GM19193 (cell line): ENCODE data around the gene MED12L.

Experiments
- POLR2A ChIP-seq: IDR thresholded peaks from 4 replicates; pipeline ENCODE4 v1.6.1; 2011; ENCODE audit not compliant: insufficient read depth, insufficient read length; ENCODE audit errors: extremely low read depth

The MED12L gene

GRCh38 chr3:151318313-151318712 lies 232.8 kb downstream of the MED12L start:
- TF ChIP-seq POLR2A, result no peak

GRCh38 chr3:151318991-151319390 lies 233.5 kb downstream of the MED12L start:
- no peak for TF ChIP-seq POLR2A

- TF ChIP-seq POLR2A, result no peak
These were observed 234.2 kb downstream of the MED12L start for GRCh38 chr3:151319628-151320027.

- no peak for TF ChIP-seq POLR2A
These were observed 234.7 kb downstream of the MED12L start for GRCh38 chr3:151320131-151320530.

- no peak for TF ChIP-seq POLR2A
These were observed 236.1 kb downstream of the MED12L start for GRCh38 chr3:151321526-151321925.

GRCh38 chr3:151322511-151322910 lies 237.0 kb downstream of the MED12L start:
- TF ChIP-seq POLR2A, result no peak

GRCh38 chr3:151327571-151328198 lies 242.2 kb downstream of the MED12L start:
- no peak for TF ChIP-seq POLR2A

- no peak for TF ChIP-seq POLR2A
These were observed 243.0 kb downstream of the MED12L start for GRCh38 chr3:151328298-151328995.

- TF ChIP-seq POLR2A, result no peak
These were observed 243.9 kb downstream of the MED12L start, which contains the start of gene P2RY13 for GRCh38 chr3:151329363-151329762. P2RY13 (minus strand) TSS chr3:151329549; CDS start chr3:151329528, 21 bp downstream.

- no peak for TF ChIP-seq POLR2A
These were observed 244.9 kb downstream of the MED12L start for GRCh38 chr3:151330379-151330778.

GRCh38 chr3:151330899-151331298 lies 245.4 kb downstream of the MED12L start:
- TF ChIP-seq POLR2A, result no peak

GRCh38 chr3:151331696-151332095 lies 246.2 kb downstream of the MED12L start:
- TF ChIP-seq POLR2A, result no peak

- TF ChIP-seq POLR2A, result no peak
These were observed 260.4 kb downstream of the MED12L start for GRCh38 chr3:151345859-151346258.

GRCh38 chr3:151346292-151346691 lies 260.8 kb downstream of the MED12L start:
- no peak for TF ChIP-seq POLR2A

GRCh38 chr3:151347432-151347831 lies 262.0 kb downstream of the MED12L start:
- no peak for TF ChIP-seq POLR2A

GRCh38 chr3:151350656-151351055 lies 265.2 kb downstream of the MED12L start:
- TF ChIP-seq POLR2A, result no peak
